ENCODE measurements around the gene PHACTR1.

PHACTR1 gene

DNA sequence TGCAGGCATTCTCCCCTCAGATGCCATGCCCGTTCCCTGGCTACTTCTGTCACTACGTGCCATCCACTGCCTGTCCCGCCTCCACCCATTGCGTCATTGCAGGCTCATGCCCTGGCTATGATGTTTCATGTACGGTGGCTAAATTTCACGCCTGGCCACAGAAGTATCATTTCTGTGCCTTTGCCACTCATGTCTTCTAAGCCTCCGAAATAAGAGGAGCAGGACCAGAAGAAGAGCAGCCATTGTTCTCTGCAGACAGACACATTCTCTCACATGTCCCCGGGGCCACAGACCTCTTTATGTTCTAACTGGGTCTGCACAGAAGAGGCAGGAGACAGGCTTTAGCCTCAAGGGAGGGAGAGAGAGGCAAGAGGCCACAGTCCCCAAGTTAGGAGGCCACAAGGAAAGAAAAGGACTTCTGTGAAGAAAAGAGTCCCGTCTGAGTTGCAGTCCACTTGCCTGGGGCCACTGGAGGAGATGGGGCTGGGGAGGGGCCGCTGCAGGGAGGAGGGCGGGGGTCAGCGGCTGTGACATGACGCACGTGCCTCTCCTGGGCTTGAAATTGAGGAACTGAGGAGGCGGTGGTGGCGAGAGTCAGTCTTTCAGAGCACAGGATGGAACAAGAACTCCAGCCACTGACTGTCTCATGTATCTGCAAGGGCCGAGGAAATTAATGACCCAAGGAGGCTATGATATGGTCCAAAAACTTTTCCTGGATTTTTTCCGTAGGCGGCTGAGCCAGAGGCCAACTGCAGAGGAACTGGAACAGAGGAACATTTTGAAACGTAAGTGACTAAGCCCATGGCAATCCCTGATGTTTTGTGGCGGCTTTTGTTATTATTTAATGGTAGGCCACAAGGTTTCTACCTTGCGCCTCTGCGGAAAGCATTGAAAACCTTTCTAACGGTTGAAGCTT is 555.8 kb downstream of the PHACTR1 start:
- no peak overlapping the region for H3K4me3 ChIP-seq (ENCODE audit: low read depth, low read length)
- no peak for DNase-seq (ENCODE audit: low read depth)
- TF ChIP-seq, protein P1, sequence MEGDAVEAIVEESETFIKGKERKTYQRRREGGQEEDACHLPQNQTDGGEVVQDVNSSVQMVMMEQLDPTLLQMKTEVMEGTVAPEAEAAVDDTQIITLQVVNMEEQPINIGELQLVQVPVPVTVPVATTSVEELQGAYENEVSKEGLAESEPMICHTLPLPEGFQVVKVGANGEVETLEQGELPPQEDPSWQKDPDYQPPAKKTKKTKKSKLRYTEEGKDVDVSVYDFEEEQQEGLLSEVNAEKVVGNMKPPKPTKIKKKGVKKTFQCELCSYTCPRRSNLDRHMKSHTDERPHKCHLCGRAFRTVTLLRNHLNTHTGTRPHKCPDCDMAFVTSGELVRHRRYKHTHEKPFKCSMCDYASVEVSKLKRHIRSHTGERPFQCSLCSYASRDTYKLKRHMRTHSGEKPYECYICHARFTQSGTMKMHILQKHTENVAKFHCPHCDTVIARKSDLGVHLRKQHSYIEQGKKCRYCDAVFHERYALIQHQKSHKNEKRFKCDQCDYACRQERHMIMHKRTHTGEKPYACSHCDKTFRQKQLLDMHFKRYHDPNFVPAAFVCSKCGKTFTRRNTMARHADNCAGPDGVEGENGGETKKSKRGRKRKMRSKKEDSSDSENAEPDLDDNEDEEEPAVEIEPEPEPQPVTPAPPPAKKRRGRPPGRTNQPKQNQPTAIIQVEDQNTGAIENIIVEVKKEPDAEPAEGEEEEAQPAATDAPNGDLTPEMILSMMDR (IDR thresholded peaks at IDR 0.05; ENCODE audit: low read depth, low read length, missing control alignments) = no peak
- in situ Hi-C loops (cut with HindIII; ENCODE audit: low sequenced_read_pairs) = no loop called here

DNA sequence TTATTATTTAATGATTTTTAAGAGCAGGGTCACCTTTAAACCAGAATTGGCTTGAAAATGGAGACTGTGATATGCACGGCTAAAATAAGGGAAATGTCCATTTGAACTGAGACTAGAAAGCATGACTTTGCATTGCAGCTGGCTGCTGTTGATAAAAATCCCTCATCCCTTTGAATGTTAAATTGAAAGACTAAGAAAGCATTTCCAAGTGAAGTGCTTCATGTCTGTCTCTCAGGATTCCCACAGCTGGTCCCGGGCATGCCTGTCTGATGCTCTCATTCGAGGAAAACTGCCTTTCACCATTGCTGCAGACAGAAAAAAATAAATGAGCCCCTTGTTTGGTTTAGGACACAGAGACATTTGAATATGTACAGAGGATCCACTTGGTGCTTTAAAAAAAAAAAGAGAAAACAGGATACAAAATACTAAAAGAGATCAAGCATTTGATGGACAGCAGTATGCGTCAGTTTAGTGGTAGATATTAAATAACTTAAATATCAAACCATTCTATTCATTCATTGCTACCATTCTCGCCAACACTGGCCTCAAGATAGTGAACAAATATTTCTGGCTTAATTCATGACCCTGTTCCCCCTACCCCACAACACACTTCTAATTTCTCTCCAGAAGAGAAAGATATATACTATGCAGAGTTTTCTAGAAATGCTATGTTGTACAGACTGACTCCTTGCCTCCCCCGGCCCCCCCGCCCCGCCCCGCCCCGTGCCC is 556.8 kb downstream of the PHACTR1 start:
- DNase-seq (ENCODE audit: low read depth) = no peak
- TF ChIP-seq, protein P1 (IDR thresholded peaks at IDR 0.05; ENCODE audit: low read depth, low read length, missing control alignments) = no peak
- in situ Hi-C loops (cut with HindIII; ENCODE audit: low sequenced_read_pairs) = no loop called here
- no peak overlapping the region for H3K4me3 ChIP-seq (ENCODE audit: low read depth, low read length)

DNA sequence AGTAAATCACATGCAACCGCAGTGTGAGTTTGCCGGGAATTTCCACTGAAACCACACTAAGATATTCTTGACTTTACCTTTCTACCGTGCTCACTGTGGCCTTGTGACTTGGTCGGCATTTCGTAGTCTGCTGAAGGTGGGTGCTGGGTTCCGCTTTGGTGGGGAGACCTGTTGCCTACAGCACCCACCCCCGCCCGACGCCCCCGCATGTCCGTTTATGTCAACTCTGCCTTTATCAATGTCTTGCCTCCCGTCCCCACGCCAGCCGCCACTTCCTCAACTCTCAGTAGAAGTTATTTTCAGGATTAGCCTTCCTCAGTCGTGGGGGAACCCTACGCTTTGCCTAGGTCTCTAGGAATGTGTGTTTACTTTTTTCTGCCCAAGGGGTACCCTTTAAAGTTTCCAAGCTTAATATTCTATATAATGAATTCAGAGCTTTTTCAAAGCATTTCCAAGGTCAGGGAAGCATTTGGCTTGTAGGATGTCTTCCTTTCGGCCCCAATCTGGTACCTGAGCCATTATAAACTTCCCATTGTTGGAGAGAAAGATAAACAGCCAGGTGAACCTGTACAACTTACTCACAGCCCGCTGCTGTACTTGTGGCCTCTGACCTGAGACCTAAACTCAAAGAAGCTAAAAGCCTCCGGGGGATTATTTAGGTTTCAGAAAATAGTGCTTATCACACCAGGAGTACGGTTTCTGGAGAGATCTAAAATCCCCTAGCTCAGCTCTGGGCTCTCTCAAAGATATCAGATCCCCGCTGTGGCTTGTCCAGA is 557.6 kb downstream of the PHACTR1 start:
- DNase-seq (ENCODE audit: low read depth) = no peak
- in situ Hi-C loops (cut with HindIII; ENCODE audit: low sequenced_read_pairs) = no loop called here
- TF ChIP-seq, protein P1 (IDR thresholded peaks at IDR 0.05; ENCODE audit: low read depth, low read length, missing control alignments) = no peak
- no peak overlapping the region for H3K4me3 ChIP-seq (ENCODE audit: low read depth, low read length)

DNA sequence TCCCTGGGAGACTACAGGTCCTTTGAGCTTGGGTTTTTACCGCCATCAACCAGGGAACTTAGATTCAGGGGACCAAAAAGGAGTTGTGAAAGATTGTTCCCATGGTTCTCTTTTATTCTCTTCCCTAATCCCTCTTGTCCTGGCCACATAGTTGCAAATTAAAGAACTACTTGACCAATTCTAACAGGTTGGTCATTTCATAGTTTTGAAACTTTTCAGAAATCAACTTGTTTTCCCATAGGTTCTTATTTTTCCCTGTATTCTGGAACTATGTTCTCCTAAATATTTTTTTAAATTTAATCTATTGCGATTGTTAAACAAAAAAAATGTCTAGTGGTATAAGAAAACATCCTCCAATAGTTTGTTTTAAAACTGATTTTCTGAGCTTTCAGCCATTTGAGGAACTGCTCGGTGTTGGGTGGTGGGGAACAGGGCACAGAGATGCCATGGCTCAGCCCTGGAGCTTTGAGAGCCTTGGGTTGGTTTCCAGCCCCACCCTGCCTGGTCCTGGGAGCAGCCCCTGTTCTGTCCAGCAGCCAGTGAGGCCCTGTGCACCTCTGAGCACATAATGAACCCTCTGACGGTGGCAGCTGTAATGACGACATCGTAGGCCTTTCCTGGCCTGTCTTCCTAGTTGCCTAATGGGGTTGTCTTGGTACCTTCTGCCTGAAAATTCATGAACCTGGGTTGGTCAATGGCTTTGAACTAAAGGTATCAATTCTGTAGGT is 558.3 kb downstream of the PHACTR1 start:
- in situ Hi-C loops (cut with HindIII; ENCODE audit: low sequenced_read_pairs) = no loop called here
- TF ChIP-seq, protein P1 (IDR thresholded peaks at IDR 0.05; ENCODE audit: low read depth, low read length, missing control alignments) = no peak
- DNase-seq (ENCODE audit: low read depth) = no peak
- no peak overlapping the region for H3K4me3 ChIP-seq (ENCODE audit: low read depth, low read length)

DNA sequence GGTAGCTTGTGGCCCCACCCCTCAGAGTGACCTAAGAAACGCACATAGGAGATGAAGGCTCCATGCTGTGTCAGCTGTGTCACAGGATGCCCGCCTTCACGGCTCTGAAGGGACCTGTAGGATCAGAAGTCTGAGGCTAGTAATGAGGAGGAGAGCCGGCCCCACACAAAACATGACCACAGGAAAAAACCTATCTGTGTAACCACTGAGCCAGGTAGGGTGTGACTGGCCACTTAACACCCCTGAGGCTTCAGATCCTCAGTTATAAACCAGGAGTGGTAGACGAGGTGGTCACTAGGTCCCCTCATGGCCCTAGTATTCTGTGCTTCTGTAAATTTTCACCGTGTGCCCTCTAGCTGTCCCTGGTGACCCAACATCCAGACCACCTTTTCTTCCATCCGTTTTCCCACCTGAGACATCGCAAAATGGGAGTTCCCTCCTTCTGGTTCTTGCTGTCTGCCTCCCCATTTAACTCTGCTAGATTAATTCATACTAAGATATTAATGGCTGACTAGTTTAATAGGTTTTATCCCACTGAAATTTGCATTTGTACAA is 558.9 kb downstream of the PHACTR1 start:
- TF ChIP-seq, protein P1 (IDR thresholded peaks at IDR 0.05; ENCODE audit: low read depth, low read length, missing control alignments) = no peak
- no peak for DNase-seq (ENCODE audit: low read depth)
- H3K4me3 ChIP-seq (ENCODE audit: low read depth, low read length) = no peak overlapping the region
- in situ Hi-C loops (cut with HindIII; ENCODE audit: low sequenced_read_pairs) = no loop called here
